Activated gamma-delta T cell (primary cell): ENCODE measurements around the gene TBC1D22A.

Experiments used
- DNase-seq: peaks from one replicate; lab custom pipeline; 2025; lab: John Stamatoyannopoulos, UW

TBC1D22A gene

DNA sequence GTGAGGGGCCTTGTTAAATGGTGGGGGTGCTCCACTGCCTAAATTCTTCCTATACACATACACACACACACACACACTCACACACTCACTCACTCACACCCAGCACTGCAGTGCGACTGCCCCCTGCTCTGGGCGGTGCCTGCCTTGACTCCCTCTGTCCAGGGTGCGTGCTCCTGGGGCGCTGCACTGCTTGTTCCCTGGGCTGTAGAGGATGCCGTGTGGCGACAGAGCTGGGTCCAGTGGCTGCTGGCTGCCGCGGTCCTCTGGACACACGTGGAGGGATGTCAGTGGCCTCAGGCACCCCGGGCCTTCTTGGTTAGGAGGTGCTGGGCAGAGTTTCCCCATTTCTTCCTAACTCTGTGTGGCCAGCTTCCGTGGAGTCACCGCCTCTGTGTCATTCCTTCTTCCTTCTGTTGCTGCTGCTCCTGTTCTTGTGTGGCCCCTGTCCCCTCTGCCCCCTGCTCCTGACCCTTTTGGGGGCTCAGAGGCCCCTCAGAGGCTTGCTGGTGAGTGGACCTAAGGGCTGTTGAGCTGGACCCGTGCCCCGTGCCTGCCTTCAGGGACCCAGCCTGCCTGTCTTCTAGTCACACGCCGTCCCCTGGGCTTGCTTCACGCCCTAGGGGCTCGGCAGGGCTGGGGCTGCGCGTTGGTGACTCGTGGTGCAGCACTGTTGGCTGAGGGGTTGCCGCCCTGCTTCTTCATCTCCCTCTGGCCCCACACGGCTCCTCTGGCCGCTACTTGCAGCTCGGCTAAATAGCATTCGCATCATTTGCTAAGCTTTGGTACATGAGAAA, 147.0 kb downstream of the TBC1D22A start:
- DNase-seq: no peak

DNA sequence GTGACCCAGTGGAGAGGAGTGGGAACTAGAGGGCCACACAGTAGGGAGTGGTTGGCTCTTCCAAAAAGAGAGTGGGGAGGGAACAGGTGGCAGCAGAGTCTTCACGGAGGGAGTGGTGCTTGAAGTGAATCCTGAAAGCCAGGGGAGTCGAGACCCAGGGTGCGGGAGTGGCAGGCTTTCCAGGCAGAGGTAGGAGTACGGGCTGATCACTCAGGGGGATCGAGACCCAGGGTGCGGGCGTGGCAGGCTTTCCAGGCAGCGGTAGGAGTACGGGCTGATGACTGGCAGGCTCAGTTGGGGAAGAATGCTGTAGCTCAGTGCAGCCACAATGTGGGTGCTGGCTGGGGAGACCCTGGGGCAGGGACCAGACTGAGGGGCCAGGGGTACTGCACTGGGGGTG, 148.2 kb downstream of the TBC1D22A start:
- no peak for DNase-seq

- no peak for DNase-seq
These were observed 148.9 kb downstream of the TBC1D22A start for GRCh38 chr22:46911346-46911745.

DNA sequence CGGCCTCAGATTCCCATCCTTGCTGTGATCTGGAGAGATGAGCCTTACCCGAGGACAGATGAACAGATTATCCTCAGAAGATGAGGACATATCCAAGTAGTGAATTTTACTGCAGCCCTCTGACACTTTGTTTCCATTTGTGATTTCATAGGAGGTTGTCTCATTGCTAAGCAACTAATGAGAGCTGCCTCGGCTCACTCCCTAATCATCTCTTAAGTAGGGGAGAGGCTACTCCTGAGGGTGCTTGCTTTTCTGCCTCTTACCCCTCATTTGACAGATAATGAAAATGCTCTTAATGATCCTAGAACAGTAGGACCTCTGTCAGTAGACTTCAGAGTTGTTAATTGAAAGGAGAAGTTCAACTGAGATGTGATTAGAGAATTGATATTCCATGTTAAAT, 150.9 kb downstream of the TBC1D22A start:
- no peak for DNase-seq

DNA sequence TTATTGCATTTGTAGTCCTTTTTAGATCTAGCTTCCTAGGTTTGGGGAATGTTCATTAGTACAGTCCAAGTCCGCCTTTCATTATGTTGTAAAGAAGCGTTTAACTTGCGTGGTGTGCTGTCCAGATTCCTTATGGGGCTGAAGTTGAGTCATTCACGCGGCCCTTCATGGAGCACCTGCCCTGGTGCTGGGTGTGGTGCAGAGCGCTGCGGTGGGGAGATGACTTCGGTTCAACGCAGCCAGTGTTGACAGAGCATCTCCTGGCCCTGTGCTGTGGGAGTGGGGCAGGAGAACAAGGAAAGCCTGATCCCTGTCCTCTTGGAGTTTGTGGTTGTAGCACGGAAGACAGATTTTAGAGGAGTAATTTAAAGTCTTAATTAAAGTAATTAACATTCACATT, 152.0 kb downstream of the TBC1D22A start:
- no peak for DNase-seq

DNA sequence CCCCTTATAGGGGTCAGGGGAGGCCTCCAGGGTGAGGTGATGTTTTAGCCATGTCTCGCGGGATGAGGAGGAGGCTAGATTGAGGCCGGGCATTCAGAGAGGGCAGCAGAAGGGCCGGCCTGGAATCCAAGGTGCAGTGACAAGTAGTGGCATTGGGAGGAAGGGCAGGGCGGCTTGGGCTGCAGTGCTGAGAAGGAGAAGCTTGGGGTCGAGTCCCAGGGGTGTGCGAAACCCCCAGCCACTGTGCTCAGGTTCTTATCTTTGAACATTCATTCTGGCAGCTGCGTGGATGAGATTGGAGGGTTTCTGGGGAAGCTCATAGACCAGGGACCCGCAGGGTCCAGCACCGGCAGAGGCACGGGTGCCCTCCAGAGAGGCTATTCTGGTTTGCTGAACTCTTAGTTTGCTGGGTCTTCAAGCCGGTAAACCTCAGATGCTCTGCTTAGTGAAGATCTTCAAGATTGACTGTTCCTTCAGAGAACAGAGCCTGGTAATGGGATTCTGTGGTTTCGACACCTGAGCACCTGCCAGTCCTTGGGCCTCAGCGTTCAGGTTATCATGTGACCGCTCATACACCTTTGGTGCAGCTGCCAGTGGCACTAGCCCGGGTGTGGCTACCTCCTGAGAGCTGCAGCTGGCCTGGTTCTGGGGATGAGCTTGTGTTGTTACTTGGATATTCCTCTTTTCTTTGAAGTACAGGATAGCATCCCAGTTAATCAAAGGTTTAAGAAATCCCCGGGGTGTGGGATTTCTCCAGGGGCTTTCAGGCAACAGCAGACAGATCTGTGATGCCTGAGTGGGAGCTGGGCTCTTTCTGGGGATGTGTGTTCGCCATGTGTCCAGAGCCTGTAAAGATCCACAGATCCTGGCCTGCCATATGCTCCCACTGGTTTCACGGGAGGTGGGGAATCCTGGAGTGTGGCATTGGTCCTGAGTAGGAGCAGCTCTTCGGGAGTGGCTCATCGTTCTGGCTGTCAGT, 152.8 kb downstream of the TBC1D22A start:
- DNase-seq: no peak

DNA sequence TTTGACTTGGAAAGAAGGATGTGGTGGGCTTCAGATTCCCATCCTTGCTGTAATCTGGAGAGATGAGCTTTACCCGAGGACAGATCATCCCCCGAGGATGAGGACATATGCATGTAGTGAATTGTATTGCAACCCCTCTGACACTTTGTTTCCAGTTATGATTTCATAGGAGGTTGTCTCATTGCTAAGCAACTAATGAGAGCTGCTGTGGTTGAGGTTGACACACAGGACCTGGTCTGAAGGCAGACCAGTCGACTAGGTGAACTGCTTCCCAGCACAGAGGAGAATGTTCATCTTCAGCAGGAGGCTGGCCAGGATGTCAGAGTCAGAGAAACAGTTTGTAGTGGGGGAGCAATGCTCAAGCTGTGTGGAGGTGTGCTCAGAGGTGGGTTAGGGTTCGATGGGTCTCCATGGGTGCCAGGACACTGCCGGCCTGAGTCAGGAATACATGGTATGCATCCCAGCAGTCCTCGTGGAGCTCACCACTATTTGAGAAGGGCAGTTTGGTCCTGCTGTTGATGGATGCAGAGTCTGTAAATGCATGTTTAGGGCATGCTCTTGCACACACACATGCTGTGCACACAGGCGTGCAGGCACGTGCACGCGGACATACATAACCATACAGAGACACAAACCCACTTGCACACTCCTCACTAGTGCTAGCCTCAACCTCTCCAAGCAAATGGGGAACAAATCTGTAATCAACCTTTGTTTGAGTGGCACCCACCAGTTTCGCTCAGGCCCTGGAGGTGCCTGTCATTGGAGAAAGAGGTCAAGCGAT, 153.7 kb downstream of the TBC1D22A start:
- DNase-seq: no peak

DNA sequence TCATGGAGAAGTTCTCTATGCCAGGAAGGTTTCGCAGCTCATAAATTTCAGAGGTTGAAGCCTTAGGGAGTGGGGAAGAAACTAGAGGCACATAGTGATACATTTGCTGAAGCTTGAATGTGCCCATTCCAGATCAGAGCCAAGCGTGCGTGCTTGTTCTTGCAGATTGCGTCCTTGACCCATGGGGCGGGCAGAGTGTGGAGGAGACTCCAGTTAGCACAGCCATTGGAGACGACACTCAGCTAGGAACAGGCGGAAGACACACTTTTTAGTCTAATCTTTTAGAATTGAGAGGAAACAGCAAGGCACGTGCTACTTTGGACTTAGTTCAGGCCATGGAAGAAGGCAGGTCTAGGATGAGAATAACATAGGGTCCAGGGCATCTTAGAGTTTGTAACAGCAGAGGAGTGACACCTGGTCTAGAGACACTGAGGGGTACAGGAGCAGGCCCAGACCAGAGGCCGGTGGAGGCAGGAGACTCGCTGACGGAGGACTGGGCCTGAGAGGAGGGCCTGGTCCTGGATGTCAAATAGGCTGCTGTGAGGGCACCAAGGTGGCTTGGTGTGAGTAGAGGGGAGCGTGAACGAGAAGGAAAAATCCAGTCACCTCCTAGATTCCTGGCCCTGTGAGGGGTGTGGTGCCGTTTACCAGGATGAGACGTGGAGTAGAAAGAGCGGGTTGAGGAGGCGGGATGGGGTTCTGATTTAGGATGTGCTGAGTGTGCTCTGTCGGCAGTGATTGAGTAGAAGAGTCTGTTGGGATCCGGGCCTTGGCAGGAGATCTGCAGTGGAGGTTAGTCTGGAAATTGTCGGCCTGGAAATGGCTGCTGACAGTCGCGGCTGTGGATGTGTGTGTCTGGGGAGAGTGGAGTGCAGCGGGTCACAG, 154.7 kb downstream of the TBC1D22A start:
- no peak for DNase-seq

GRCh38 chr22:46917771-46918101, 155.3 kb downstream of the TBC1D22A start:
- DNase-seq: no peak

DNA sequence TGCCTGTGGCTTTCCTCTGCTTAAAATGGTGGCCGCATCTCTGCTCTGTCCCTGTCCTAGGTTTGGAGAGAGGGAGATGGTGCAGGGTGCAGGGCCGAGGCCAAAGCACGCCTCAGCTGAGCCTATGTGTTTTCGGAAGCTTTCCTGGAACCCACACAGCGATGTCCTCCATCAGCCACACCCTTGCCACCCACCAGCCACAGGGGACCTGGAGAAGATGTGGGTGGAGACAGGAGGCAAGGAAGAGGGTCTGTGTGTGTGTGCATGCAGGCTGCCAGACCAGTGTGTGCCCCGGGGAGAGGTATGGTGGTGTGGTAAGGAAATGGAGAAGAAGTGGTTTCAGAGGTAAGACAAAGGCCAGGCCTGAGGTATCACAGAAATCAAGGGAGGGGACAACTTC, 155.7 kb downstream of the TBC1D22A start:
- no peak for DNase-seq

GRCh38 chr22:46922037-46922436, 159.6 kb downstream of the TBC1D22A start:
- no peak for DNase-seq

- DNase-seq: no peak
These were observed 160.9 kb downstream of the TBC1D22A start for GRCh38 chr22:46923394-46923793.

DNA sequence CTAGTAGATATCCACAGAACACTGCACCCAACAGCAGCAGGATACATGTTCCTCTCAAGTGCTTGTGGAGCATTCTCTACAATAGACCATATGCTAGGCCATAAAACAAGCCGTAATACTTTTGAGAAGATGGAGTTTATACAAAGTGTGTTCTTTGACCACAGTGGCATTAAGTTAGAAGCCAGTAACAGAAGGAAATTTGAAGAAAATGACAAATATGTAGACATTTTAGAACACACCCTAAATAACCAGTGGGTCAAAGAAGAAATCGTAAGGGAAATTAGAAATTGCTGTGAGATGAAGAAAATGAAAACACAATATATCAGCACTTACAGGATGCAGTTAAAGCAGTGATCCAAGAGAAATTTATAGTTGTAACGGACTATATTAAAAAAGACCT, 163.4 kb downstream of the TBC1D22A start:
- no peak for DNase-seq

GRCh38 chr22:46929046-46929709, 166.7 kb downstream of the TBC1D22A start:
- DNase-seq: no peak

- no peak for DNase-seq
These were observed 167.3 kb downstream of the TBC1D22A start for GRCh38 chr22:46929710-46930204.

DNA sequence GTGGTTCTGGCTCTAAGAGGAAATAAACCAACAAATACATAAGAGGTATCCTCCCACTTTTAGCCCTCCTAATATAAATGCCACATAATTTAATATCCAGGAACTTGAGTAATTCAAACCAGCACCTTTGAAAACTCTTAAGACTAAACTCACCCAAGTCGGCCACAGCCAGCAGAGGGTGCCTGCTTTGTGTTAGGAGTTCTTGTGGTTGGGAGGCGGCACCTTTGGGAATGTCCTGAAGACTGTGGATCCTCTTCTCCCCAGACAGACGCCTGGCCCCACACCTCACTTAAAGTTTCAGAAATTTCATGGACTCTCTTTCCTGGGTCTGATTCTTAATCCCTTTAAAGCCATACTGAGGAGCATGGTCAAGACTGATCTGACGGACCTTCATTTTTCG, 169.0 kb downstream of the TBC1D22A start:
- no peak for DNase-seq

DNA sequence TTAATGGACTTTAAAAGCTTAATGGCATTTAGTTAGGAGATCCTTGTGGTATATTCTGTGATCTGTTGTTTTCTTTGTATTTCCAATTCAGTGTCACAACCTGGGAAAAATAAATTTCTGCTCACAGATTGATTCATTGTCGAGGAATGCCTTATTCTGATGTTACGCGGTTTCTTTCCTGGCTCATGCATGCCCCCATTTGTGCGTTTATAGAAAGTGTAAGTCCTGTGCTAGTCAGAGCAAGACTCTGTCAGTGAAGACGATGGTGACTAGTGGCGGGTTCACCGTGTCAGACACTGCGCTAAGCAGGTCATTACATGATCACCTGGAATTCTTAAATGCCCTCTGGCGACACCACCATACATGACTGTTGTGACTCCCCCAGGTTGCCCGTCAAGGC, 169.4 kb downstream of the TBC1D22A start:
- DNase-seq: no peak

DNA sequence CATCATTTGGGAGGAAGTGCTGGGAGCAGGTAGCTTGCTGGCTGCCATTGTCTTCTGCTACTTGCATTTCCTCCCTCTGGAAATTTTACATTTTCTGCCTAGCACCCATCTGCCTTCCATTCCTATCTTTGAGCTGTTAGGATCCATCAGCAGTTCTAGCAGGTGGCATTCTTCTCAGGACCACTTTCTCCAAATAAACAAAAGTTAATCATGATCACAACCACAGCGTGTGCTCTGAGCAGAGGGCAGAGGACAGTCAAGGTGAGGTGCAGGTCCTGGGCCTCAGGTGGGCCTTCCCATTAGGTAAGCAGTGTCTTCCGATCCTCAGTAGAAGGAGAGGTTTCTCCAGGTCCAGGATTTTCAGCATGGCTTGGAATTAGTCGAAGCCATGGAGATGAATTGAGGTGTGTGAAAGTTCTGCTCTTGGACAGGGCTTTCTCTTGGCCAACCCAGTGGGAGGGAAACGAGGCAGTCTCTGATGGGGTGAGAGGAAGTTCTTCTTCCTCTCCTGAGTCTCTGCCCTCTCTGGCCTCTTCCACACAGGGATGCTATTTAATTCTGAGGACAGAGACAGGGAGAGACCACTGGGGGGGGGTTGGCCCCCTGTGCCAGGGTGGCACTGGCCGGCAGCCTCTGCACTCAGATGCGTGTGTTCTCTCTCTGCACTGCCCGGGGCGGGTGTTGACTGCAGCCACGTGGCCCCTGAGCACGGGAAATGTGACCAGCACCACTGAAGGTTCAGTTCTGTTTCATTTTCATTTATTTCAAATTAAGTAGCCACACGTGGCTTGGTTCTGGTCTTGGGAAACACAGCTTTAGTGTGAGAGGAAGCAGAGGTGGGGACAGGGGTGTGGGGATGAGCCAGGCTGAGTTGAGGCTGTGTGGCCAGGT, 170.8 kb downstream of the TBC1D22A start:
- no peak for DNase-seq

GRCh38 chr22:46934172-46934745, 171.8 kb downstream of the TBC1D22A start:
- no peak for DNase-seq
